WI38 (cell line): ENCODE data around the gene NLRP6.
A peak's percentile ranks its signal among the peaks of the same experiment; 100 is the strongest.
"Not testable (repeated sequence)": the region's sequence is repeated elsewhere in the genome, so short reads cannot be mapped to it uniquely, and the experiment has no call there.

Experiments
- H3K4me3 ChIP-seq: 2 replicates; pipeline ENCODE4 v1.5.1; 2011; ENCODE audit warnings: low read depth, mild to moderate bottlenecking, control low read depth, low read length
- CTCF ChIP-seq: IDR thresholded peaks from 2 replicates; pipeline ENCODE4 v1.5.1; 2012; ENCODE audit warnings: low read depth, mild to moderate bottlenecking, control low read depth, low read length

NLRP6 gene

GRCh38 chr11:316891-317301 lies 38.7 kb downstream of the NLRP6 start:
- H3K4me3 ChIP-seq = no peak overlapping the region
- no peak for TF ChIP-seq CTCF

- H3K4me3 ChIP-seq = not testable (repeated sequence)
Measured at GRCh38 chr11:317668-318404, 39.6 kb downstream of the NLRP6 start.

GRCh38 chr11:318405-319120 lies 40.4 kb downstream of the NLRP6 start:
- peak overlapping the region; percentile 77 for H3K4me3 ChIP-seq

GRCh38 chr11:319121-319887 lies 41.1 kb downstream of the NLRP6 start:
- H3K4me3 ChIP-seq = peak overlapping the region; percentile 77

- H3K4me3 ChIP-seq = peak overlapping the region; percentile 77
Measured at GRCh38 chr11:319888-320273, 41.7 kb downstream of the NLRP6 start.

- no peak for TF ChIP-seq CTCF
- no peak overlapping the region for H3K4me3 ChIP-seq
Measured at GRCh38 chr11:324156-324555, 45.9 kb downstream of the NLRP6 start.

- H3K4me3 ChIP-seq = not testable (repeated sequence)
Measured at GRCh38 chr11:324593-325517, 46.6 kb downstream of the NLRP6 start.

- TF ChIP-seq CTCF = no peak
- H3K4me3 ChIP-seq = no peak overlapping the region
Measured at GRCh38 chr11:325796-326591, 47.8 kb downstream of the NLRP6 start.

- no peak overlapping the region for H3K4me3 ChIP-seq
- TF ChIP-seq CTCF = no peak
Measured at GRCh38 chr11:326592-326841, 48.3 kb downstream of the NLRP6 start.
